ENCODE results near the gene TPK1. TPM values are rescaled to one million over a fixed set of nuclear protein-coding genes. Genes with fewer than 3 reads are reported as not detected.

The TPK1 gene
- polyA plus RNA-seq, 1 experiment = 1.2 TPM

DNA sequence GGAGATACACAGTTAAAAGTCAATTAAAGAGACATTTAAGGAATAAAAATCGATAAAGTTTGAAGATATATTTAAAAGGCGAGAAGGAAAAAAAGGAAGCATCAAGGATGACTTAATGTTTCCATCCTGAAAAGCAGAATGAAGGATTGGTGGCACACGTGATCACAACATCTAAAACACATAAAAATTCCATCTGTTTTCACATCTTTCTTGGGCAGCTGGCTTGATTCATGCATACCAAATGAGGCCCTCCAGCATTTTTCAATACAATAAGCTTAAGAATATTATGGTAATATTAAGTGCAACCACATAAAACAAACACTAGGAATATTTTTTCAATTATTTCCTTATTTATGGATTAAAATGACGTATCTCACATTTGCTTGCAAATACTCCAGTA, 112.6 kb downstream of the TPK1 start:
- CTCF ChIA-PET = no interaction called here
- Histone ChIP-seq H3K36me3 (ENCODE audit: control insufficient read depth, insufficient read depth, low read length) (no peaks in the 10 kb centered on the region), H3K27me3 (ENCODE audit: control insufficient read depth, insufficient read depth, low read length) (no peaks in the 10 kb centered on the region), H3K4me3 (ENCODE audit: low read depth, low read length) (no peak overlapping the region)
- no peak for TF ChIP-seq CTCF (IDR thresholded peaks at IDR 0.05; ENCODE audit: insufficient read depth, low read depth, low read length)
- POLR2A ChIA-PET = no interaction called here
- DNase-seq (ENCODE audit: low read depth) = no peak

- Histone ChIP-seq H3K27me3 (ENCODE audit: control insufficient read depth, insufficient read depth, low read length) (no peaks in the 10 kb centered on the region), H3K4me3 (ENCODE audit: low read depth, low read length) (no peak overlapping the region), H3K36me3 (ENCODE audit: control insufficient read depth, insufficient read depth, low read length) (no peaks in the 10 kb centered on the region)
- no peak for DNase-seq (ENCODE audit: low read depth)
- ChIA-PET POLR2A (no interaction called here), CTCF (no interaction called here)
- TF ChIP-seq CTCF (IDR thresholded peaks at IDR 0.05; ENCODE audit: insufficient read depth, low read depth, low read length) = no peak
These were observed 115.1 kb downstream of the TPK1 start for GRCh38 chr7:144720710-144721109.

GRCh38 chr7:144720149-144720548, 115.7 kb downstream of the TPK1 start:
- H3K4me3 ChIP-seq (ENCODE audit: low read depth, low read length) = no peak overlapping the region
- no peaks in the 10 kb centered on the region for H3K36me3 ChIP-seq (ENCODE audit: control insufficient read depth, insufficient read depth, low read length)
- ChIA-PET POLR2A (no interaction called here), CTCF (interaction anchor here (0.6 kb wide), 1 partner anchor 295 kb away, joined by 5 read pairs; no protein-coding TSS in a partner anchor)
- TF ChIP-seq CTCF (IDR thresholded peaks at IDR 0.05; ENCODE audit: insufficient read depth, low read depth, low read length) = no peak
- no peak for DNase-seq (ENCODE audit: low read depth)
- no peaks in the 10 kb centered on the region for H3K27me3 ChIP-seq (ENCODE audit: control insufficient read depth, insufficient read depth, low read length)

GRCh38 chr7:144717720-144718119, 118.1 kb downstream of the TPK1 start:
- H3K36me3 ChIP-seq (ENCODE audit: control insufficient read depth, insufficient read depth, low read length) = no peaks in the 10 kb centered on the region
- no peaks in the 10 kb centered on the region for H3K27me3 ChIP-seq (ENCODE audit: control insufficient read depth, insufficient read depth, low read length)
- no peak overlapping the region for H3K4me3 ChIP-seq (ENCODE audit: low read depth, low read length)
- no peak for DNase-seq (ENCODE audit: low read depth)
- TF ChIP-seq CTCF (IDR thresholded peaks at IDR 0.05; ENCODE audit: insufficient read depth, low read depth, low read length) = no peak
- POLR2A ChIA-PET = no interaction called here
- CTCF ChIA-PET = no interaction called here

DNA sequence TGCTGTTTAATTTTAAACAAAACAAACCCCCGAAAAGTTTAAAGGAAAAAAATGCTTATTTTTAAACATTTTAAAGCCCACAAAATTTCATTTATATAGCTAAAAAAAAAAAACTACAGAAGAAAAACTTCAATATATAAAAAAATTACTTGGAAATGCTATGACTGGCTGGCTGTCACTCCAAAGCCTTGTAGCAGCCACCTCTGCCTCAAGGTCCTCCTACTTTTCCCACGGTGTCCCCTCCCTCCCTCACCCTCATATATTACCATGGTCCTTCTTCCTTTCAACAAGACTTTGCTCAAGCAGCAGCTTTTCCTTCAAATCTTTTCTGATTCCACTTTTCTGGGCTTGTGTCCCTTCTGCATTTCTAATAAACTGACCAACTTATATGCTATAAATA, 122.0 kb downstream of the TPK1 start:
- no peak for DNase-seq (ENCODE audit: low read depth)
- H3K36me3 ChIP-seq (ENCODE audit: control insufficient read depth, insufficient read depth, low read length) = no peaks in the 10 kb centered on the region
- ChIA-PET CTCF (no interaction called here), POLR2A (no interaction called here)
- TF ChIP-seq CTCF (IDR thresholded peaks at IDR 0.05; ENCODE audit: insufficient read depth, low read depth, low read length) = no peak
- no peak overlapping the region for H3K4me3 ChIP-seq (ENCODE audit: low read depth, low read length)
- H3K27me3 ChIP-seq (ENCODE audit: control insufficient read depth, insufficient read depth, low read length) = no peaks in the 10 kb centered on the region

All from BJ (cell line).